DMS 273 (cell line): ENCODE results near the gene PRSS23.
"Not testable (repeated sequence)": the region's sequence is repeated elsewhere in the genome, so short reads cannot be mapped to it uniquely, and the experiment has no call there.

Experiments
- DNase-seq: peaks from one replicate; lab custom pipeline; 2025; ENCODE audit not compliant: unreplicated experiment; lab: John Stamatoyannopoulos, UW

PRSS23 gene

GRCh38 chr11:86800076-86800959, at the start of gene PRSS23:
TSS of gene PRSS23 (plus strand) at chr11:86800542. CDS start at chr11:86807644, 7,102 bp downstream.
- DNase-seq, result peak; percentile 78

- no peak for DNase-seq
These were observed 46.9 kb upstream of the PRSS23 start for GRCh38 chr11:86753459-86753858.

GRCh38 chr11:86755146-86755545, 45.2 kb upstream of the PRSS23 start:
- DNase-seq, result no peak

GRCh38 chr11:86758171-86758570, 42.2 kb upstream of the PRSS23 start:
- DNase-seq, result no peak

GRCh38 chr11:86760577-86760976, 39.8 kb upstream of the PRSS23 start:
- no peak for DNase-seq

- no peak for DNase-seq
These were observed 38.4 kb upstream of the PRSS23 start for GRCh38 chr11:86761978-86762377.

- no peak for DNase-seq
These were observed 35.1 kb upstream of the PRSS23 start for GRCh38 chr11:86765203-86765602.

GRCh38 chr11:86765878-86766277, 34.5 kb upstream of the PRSS23 start:
- DNase-seq, result no peak

- DNase-seq, result no peak
These were observed 31.1 kb upstream of the PRSS23 start for GRCh38 chr11:86769219-86769618.

- not testable (repeated sequence) for DNase-seq
These were observed 29.8 kb upstream of the PRSS23 start for GRCh38 chr11:86770473-86771027.

- DNase-seq, result no peak
These were observed 27.3 kb upstream of the PRSS23 start for GRCh38 chr11:86772999-86773398.

- no peak for DNase-seq
These were observed 26.7 kb upstream of the PRSS23 start for GRCh38 chr11:86773513-86774252.

GRCh38 chr11:86774417-86774816, 25.9 kb upstream of the PRSS23 start:
- no peak for DNase-seq

- no peak for DNase-seq
These were observed 25.0 kb upstream of the PRSS23 start for GRCh38 chr11:86775361-86775760.

- DNase-seq, result no peak
These were observed 18.8 kb upstream of the PRSS23 start for GRCh38 chr11:86781546-86781945.

GRCh38 chr11:86782742-86783141, 17.6 kb upstream of the PRSS23 start:
- DNase-seq, result no peak

- DNase-seq, result no peak
These were observed 16.7 kb upstream of the PRSS23 start for GRCh38 chr11:86783661-86784060.

- DNase-seq, result no peak
These were observed 16.1 kb upstream of the PRSS23 start for GRCh38 chr11:86784241-86784681.

- no peak for DNase-seq
These were observed 14.8 kb upstream of the PRSS23 start for GRCh38 chr11:86785576-86785975.

- DNase-seq, result no peak
These were observed 13.3 kb upstream of the PRSS23 start for GRCh38 chr11:86787018-86787536.

GRCh38 chr11:86787656-86788055, 12.7 kb upstream of the PRSS23 start:
- no peak for DNase-seq
